Measurements from ENCODE around the gene CDK2AP2. TPM values are rescaled to one million over a fixed set of nuclear protein-coding genes. Genes with fewer than 3 reads are reported as not detected.

The CDK2AP2 gene
- total RNA-seq, 1 donor from 2014 or later, result 45.0 TPM

DNA sequence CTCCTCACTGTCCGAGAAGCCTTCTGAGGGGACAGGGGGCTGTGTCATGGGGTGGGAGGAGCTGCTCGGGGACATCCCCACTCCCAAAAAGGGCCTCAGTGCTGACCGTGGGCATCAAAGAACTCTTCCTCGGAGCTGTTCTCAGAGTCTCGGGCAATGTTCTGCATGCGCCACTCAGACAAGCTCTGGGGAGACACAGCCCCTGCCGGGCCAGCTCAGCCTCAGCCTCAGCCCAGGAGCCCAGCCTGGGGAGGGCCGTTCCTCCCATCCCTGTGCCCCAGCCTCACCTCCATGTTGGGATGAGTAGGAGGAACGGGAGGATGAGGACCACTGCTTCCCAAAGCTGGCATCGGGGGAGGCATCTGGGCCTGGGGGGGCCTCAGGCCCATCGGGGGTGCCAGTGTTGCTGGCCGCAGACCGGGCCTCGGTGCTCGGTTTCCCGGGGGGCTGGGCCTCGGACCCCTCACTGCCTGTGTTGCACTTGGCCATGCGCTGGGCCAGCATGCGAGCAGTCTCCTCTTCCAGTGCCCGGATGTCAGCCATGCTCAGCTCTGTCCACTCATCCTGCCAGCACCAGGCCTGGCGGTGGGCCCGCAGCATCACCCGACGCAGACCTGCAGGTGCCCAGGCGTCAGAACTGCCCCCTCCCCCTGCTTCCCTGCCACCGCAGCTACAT lies 8.0 kb downstream of the CDK2AP2 start:
- Mint-ChIP-seq H3K4me1 (ENCODE audit: low read depth, unreplicated experiment) (no peaks in the 10 kb centered on the region), H3K9me3 (ENCODE audit: unreplicated experiment) (no peaks in the 10 kb centered on the region), H3K27me3 (ENCODE audit: low read depth, unreplicated experiment) (no peaks in the 10 kb centered on the region), H3K27ac (ENCODE audit: unreplicated experiment) (no peak overlapping the region), H3K4me3 (ENCODE audit: unreplicated experiment) (no peak overlapping the region), H3K36me3 (ENCODE audit: low read depth, unreplicated experiment) (peaks cover 14% of the 10 kb centered on the region)
- H3K4me3 ChIP-seq (ENCODE audit: insufficient read depth, low read depth, low read length), result no peak overlapping the region
- H3K36me3 ChIP-seq (ENCODE audit: insufficient read depth, low read length), result peaks cover 2% of the 10 kb centered on the region
- no peak overlapping the region for H2AFZ ChIP-seq (ENCODE audit: low read depth, low read length)
- H3K9ac ChIP-seq (ENCODE audit: low read length), result no peak overlapping the region
- H3K4me1 ChIP-seq (ENCODE audit: insufficient read depth, low read length), result peaks cover 10% of the 10 kb centered on the region
- no peak overlapping the region for H3K4me2 ChIP-seq (ENCODE audit: low read length)
- no peak for TF ChIP-seq CTCF (IDR thresholded peaks at IDR 0.05; ENCODE audit: insufficient read depth, low read depth, low read length)
- no peak for TF ChIP-seq EZH2 (IDR thresholded peaks at IDR 0.05; ENCODE audit: insufficient read depth, low read length)
- no peaks in the 10 kb centered on the region for H3K27me3 ChIP-seq (ENCODE audit: insufficient read depth, low read length)
- DNase-seq (ENCODE audit: low read depth) (no peak), FAIRE-seq (no peak)
- no peak overlapping the region for H3K27ac ChIP-seq (ENCODE audit: low read depth, low read length)
- H4K20me1 ChIP-seq (ENCODE audit: insufficient read depth, low read length), result peaks cover 28% of the 10 kb centered on the region
- H3K79me2 ChIP-seq (ENCODE audit: insufficient read depth, low read length), result peaks cover 18% of the 10 kb centered on the region
- H3K9me3 ChIP-seq (ENCODE audit: insufficient read depth, low read depth, low read length), result no peaks in the 10 kb centered on the region

- TF ChIP-seq CTCF (IDR thresholded peaks at IDR 0.05; ENCODE audit: insufficient read depth, low read depth, low read length) (no peak), EZH2 (IDR thresholded peaks at IDR 0.05; ENCODE audit: insufficient read depth, low read length) (no peak)
- no peak overlapping the region for H3K4me3 Mint-ChIP-seq (ENCODE audit: unreplicated experiment)
- peaks cover 23% of the 10 kb centered on the region for H4K20me1 ChIP-seq (ENCODE audit: insufficient read depth, low read length)
Measured at GRCh38 chr11:67498544-67498972, 9.4 kb downstream of the CDK2AP2 start.

DNA sequence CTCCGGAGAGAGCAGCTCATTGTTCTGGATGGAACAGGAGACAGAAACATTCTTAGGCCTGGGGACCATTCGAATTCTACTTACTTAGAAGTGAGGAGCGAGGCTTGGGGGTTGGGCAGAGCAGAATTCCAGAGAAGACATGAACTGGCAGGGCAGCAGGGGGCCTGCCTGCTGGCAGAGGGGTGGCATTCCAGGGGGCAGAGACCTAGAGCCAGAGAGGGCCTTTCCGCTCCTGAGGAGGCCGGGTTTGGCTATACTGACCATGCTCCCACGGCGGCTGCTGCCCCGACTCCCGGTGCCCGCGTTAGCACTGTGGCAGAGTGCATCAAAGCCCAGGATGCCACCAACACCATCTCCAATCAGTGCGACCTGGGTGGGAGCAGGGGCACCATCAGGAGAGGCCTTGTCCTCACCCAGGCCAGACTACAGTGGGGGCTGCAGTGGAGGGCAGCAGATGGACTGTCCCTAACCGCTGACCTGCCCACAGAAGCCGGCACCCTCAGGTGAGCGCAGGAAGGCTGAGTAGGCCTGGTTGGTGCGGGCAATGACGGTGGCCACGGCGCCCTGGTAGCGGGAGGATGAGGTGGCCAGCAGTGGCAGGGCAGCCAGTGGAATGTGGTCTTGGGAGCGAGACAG lies 10.2 kb downstream of the CDK2AP2 start:
- H3K4me3 Mint-ChIP-seq (ENCODE audit: unreplicated experiment), result no peak overlapping the region
- no peaks in the 10 kb centered on the region for H3K27me3 Mint-ChIP-seq (ENCODE audit: low read depth, unreplicated experiment)
- Histone ChIP-seq H3K36me3 (ENCODE audit: insufficient read depth, low read length) (peaks cover 2% of the 10 kb centered on the region), H3K4me2 (ENCODE audit: low read length) (no peak overlapping the region), H3K9me3 (ENCODE audit: insufficient read depth, low read depth, low read length) (no peaks in the 10 kb centered on the region), H3K27me3 (ENCODE audit: insufficient read depth, low read length) (no peaks in the 10 kb centered on the region), H3K27ac (ENCODE audit: low read depth, low read length) (no peak overlapping the region), H3K4me3 (ENCODE audit: insufficient read depth, low read depth, low read length) (no peak overlapping the region), H2AFZ (ENCODE audit: low read depth, low read length) (no peak overlapping the region), H3K4me1 (ENCODE audit: insufficient read depth, low read length) (no peaks in the 10 kb centered on the region), H3K79me2 (ENCODE audit: insufficient read depth, low read length) (peaks cover under 1% of the 10 kb centered on the region), H4K20me1 (ENCODE audit: insufficient read depth, low read length) (peaks cover 15% of the 10 kb centered on the region), H3K9ac (ENCODE audit: low read length) (no peak overlapping the region)
- peaks cover 14% of the 10 kb centered on the region for H3K36me3 Mint-ChIP-seq (ENCODE audit: low read depth, unreplicated experiment)
- FAIRE-seq, result no peak
- no peak for DNase-seq (ENCODE audit: low read depth)
- no peak overlapping the region for H3K27ac Mint-ChIP-seq (ENCODE audit: unreplicated experiment)
- H3K4me1 Mint-ChIP-seq (ENCODE audit: low read depth, unreplicated experiment), result no peaks in the 10 kb centered on the region
- TF ChIP-seq EZH2 (IDR thresholded peaks at IDR 0.05; ENCODE audit: insufficient read depth, low read length) (no peak), CTCF (IDR thresholded peaks at IDR 0.05; ENCODE audit: insufficient read depth, low read depth, low read length) (no peak)
- H3K9me3 Mint-ChIP-seq (ENCODE audit: unreplicated experiment), result no peaks in the 10 kb centered on the region

More at GRCh38 chr11:67498544-67498972, 9.4 kb downstream of the CDK2AP2 start:
- H3K9me3 Mint-ChIP-seq (ENCODE audit: unreplicated experiment), result no peaks in the 10 kb centered on the region
- Histone ChIP-seq H3K4me2 (ENCODE audit: low read length) (no peak overlapping the region), H2AFZ (ENCODE audit: low read depth, low read length) (no peak overlapping the region), H3K4me3 (ENCODE audit: insufficient read depth, low read depth, low read length) (no peak overlapping the region), H3K27ac (ENCODE audit: low read depth, low read length) (no peak overlapping the region), H3K79me2 (ENCODE audit: insufficient read depth, low read length) (peaks cover 9% of the 10 kb centered on the region), H3K4me1 (ENCODE audit: insufficient read depth, low read length) (peaks cover 6% of the 10 kb centered on the region), H3K27me3 (ENCODE audit: insufficient read depth, low read length) (no peaks in the 10 kb centered on the region), H3K9me3 (ENCODE audit: insufficient read depth, low read depth, low read length) (no peaks in the 10 kb centered on the region), H3K9ac (ENCODE audit: low read length) (no peak overlapping the region), H3K36me3 (ENCODE audit: insufficient read depth, low read length) (peaks cover 2% of the 10 kb centered on the region)
- H3K27ac Mint-ChIP-seq (ENCODE audit: unreplicated experiment), result no peak overlapping the region
- H3K4me1 Mint-ChIP-seq (ENCODE audit: low read depth, unreplicated experiment), result no peaks in the 10 kb centered on the region
- no peaks in the 10 kb centered on the region for H3K27me3 Mint-ChIP-seq (ENCODE audit: low read depth, unreplicated experiment)
- FAIRE-seq (no peak), DNase-seq (ENCODE audit: low read depth) (no peak)
- H3K36me3 Mint-ChIP-seq (ENCODE audit: low read depth, unreplicated experiment), result peaks cover 14% of the 10 kb centered on the region

All from astrocyte (in vitro differentiated cells and primary cell).